Keratinocyte (primary cell): ENCODE measurements around the gene OR6B3. TPM values are rescaled to one million over a fixed set of nuclear protein-coding genes. Genes with fewer than 3 reads are reported as not detected.

ENCODE experiments used
- DNase-seq: peaks from one replicate; pipeline ENCODE4 v3.0.0-alpha.2; 2011; ENCODE audit warnings: low read depth, missing footprints, low spot score
- FAIRE-seq: peaks from 2 replicates; lab custom pipeline; 2011; peaks lifted over from hg19 to GRCh38; lab: Jason Lieb, UNC
- H2AFZ ChIP-seq: 2 replicates; pipeline ENCODE4 v1.6.0; 2012; ENCODE audit warnings: low read length, control low read depth, inconsistent platforms; ENCODE audit not compliant: control insufficient read depth
- H3K27ac ChIP-seq: 2 replicates; pipeline ENCODE4 v1.5.1; 2011; ENCODE audit warnings: low read length; ENCODE audit not compliant: control insufficient read depth, insufficient read depth
- H3K27me3 ChIP-seq: 3 replicates; pipeline ENCODE4 v1.6.0; 2011; ENCODE audit warnings: low read length; ENCODE audit not compliant: control insufficient read depth, insufficient read depth; ENCODE audit errors: extremely low read depth
- H3K36me3 ChIP-seq, 2 experiments: 2 replicates in 1 of 2; 3 replicates in 1 of 2; pipeline ENCODE4 v1.5.1; 2011; ENCODE audit warnings: low read length in 2 of 2, mild to moderate bottlenecking in 1 of 2; ENCODE audit not compliant: control insufficient read depth in 2 of 2, insufficient read depth in 2 of 2; ENCODE audit errors: extremely low read depth in 1 of 2
- H3K4me1 ChIP-seq: 3 replicates; pipeline ENCODE4 v1.5.1; 2011; ENCODE audit warnings: low read length; ENCODE audit not compliant: control insufficient read depth, insufficient read depth; ENCODE audit errors: extremely low read depth
- H3K4me2 ChIP-seq: 3 replicates; pipeline ENCODE4 v1.6.0; 2011; ENCODE audit warnings: low read depth, low read length; ENCODE audit not compliant: control insufficient read depth, insufficient read depth; ENCODE audit errors: extremely low read depth
- H3K4me3 ChIP-seq, 3 experiments: fragments of 200-600 bp in 1 of 3; sonication (generic) in 1 of 3; 2 replicates in 2 of 3; 3 replicates in 1 of 3; pipeline ENCODE4 v1.5.1; 2011 to 2016; ENCODE audit warnings: low read length in 3 of 3, mild to moderate bottlenecking in 3 of 3, control low read depth in 2 of 3, inconsistent platforms in 1 of 3, low read depth in 1 of 3, mixed read lengths in 1 of 3, mixed run types in 1 of 3, moderate library complexity in 1 of 3; ENCODE audit not compliant: control insufficient read depth in 2 of 3, insufficient read depth in 2 of 3; ENCODE audit errors: extremely low read depth in 1 of 3
- H3K79me2 ChIP-seq: 2 replicates; pipeline ENCODE4 v1.6.0; 2012; ENCODE audit warnings: low read length; ENCODE audit not compliant: control insufficient read depth, insufficient read depth
- H3K9ac ChIP-seq: 3 replicates; pipeline ENCODE4 v1.6.0; 2011; ENCODE audit warnings: low read length; ENCODE audit not compliant: control insufficient read depth, insufficient read depth; ENCODE audit errors: extremely low read depth
- H3K9me1 ChIP-seq: 3 replicates; pipeline ENCODE4 v1.6.0; 2011; ENCODE audit warnings: low read length; ENCODE audit not compliant: control insufficient read depth, insufficient read depth; ENCODE audit errors: extremely low read depth
- H3K9me3 ChIP-seq: 2 replicates; pipeline ENCODE4 v1.5.1; 2012; ENCODE audit warnings: low read depth, low read length; ENCODE audit not compliant: control insufficient read depth
- H4K20me1 ChIP-seq: 3 replicates; pipeline ENCODE4 v1.6.0; 2011; ENCODE audit warnings: low read length; ENCODE audit not compliant: control insufficient read depth, insufficient read depth; ENCODE audit errors: extremely low read depth
- EZH2 ChIP-seq: IDR thresholded peaks from one replicate; pipeline ENCODE4 v1.6.1; 2012; ENCODE audit warnings: inconsistent platforms, mild to moderate bottlenecking, low read length, moderate library complexity
- dilution Hi-C: fragments of 300-500 bp; cut with MboI; formaldehyde crosslinking; loops from one replicate; pipeline ENCODE4 v1.7.0; 2020; ENCODE audit warnings: low sequenced_read_pairs; ENCODE audit not compliant: extremely low pct_ligation_motif_present
- polyA plus RNA-seq, 5 experiments: library from polyadenylated mRNA; depleted of rRNA in 3 of 5; stranded (reverse) in 3 of 5; stranded (forward) in 1 of 5; unstranded in 1 of 5; fragments of >200 nt; gene quantifications; 1 replicate in 1 of 5; 2 replicates in 3 of 5; 3 replicates in 1 of 5; pipeline versions ENCODE4 v1.2.1 to v1.2.3, GENCODE V29; 2011 to 2012; ENCODE audit warnings: missing spikeins in 2 of 5, low read depth in 1 of 5, low replicate concordance in 1 of 5
- TF ChIP-seq, protein P1 (sequence below), 3 experiments: IDR thresholded peaks in 1 of 3; conservative IDR thresholded peaks in 1 of 3; optimal IDR thresholded peaks in 1 of 3; 2 replicates in 2 of 3; 3 replicates in 1 of 3; pipeline versions ENCODE3 to v1.5.1; 2011; ENCODE audit warnings: low read length in 3 of 3, mild to moderate bottlenecking in 3 of 3, moderate library complexity in 2 of 3, control low read depth in 1 of 3, inconsistent platforms in 1 of 3; ENCODE audit not compliant: insufficient read depth in 2 of 3; ENCODE audit errors: extremely low read depth in 1 of 3

OR6B3 gene
- polyA plus RNA-seq, 1 donor (not counting 4 experiments of a cell fraction or from before 2014, with no cell fraction given), result not detected

DNA sequence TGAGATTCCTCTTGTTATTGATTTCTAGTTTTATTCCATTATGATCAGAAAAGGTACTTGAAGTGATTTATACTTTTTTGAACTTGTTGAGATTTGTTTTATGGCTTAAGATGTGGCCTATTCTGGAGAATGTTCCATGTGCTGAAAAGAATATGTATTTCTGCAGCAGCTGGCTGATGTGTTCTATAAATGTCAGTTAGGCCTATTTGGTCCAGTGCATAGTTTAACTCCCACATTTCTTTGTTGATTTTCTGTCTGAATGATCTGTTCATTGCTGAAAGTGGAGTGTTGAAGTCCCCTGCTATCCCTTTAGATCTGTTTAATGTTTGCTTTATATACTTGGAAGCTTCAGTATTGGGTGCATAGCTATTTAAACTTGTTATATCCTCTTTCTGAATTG, 16.0 kb downstream of the OR6B3 start:
- Histone ChIP-seq H3K4me1 (no peaks in the 10 kb centered on the region), H3K27me3 (peaks cover 18% of the 10 kb centered on the region), H2AFZ (no peak overlapping the region), H3K9me1 (no peaks in the 10 kb centered on the region), H3K36me3 (no peaks in the 10 kb centered on the region), H4K20me1 (no peaks in the 10 kb centered on the region), H3K27ac (no peak overlapping the region), H3K4me3 (no peak overlapping the region), H3K9ac (no peak overlapping the region), H3K79me2 (no peaks in the 10 kb centered on the region), H3K4me2 (no peak overlapping the region), H3K9me3 (no peaks in the 10 kb centered on the region)
- TF ChIP-seq EZH2, result no peak
- TF ChIP-seq, protein P1, sequence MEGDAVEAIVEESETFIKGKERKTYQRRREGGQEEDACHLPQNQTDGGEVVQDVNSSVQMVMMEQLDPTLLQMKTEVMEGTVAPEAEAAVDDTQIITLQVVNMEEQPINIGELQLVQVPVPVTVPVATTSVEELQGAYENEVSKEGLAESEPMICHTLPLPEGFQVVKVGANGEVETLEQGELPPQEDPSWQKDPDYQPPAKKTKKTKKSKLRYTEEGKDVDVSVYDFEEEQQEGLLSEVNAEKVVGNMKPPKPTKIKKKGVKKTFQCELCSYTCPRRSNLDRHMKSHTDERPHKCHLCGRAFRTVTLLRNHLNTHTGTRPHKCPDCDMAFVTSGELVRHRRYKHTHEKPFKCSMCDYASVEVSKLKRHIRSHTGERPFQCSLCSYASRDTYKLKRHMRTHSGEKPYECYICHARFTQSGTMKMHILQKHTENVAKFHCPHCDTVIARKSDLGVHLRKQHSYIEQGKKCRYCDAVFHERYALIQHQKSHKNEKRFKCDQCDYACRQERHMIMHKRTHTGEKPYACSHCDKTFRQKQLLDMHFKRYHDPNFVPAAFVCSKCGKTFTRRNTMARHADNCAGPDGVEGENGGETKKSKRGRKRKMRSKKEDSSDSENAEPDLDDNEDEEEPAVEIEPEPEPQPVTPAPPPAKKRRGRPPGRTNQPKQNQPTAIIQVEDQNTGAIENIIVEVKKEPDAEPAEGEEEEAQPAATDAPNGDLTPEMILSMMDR (optimal IDR thresholded peaks at IDR 0.05 in 1 of 3, IDR thresholded peaks at IDR 0.05 in 1 of 3, conservative IDR thresholded peaks at IDR 0.05 in 1 of 3; ENCODE audit: extremely low read depth in 1 of 3, insufficient read depth in 2 of 3, low read length in 3 of 3), result no peak
- DNase-seq, result no peak
- no peak for FAIRE-seq
- dilution Hi-C loops, result no loop called here

DNA sequence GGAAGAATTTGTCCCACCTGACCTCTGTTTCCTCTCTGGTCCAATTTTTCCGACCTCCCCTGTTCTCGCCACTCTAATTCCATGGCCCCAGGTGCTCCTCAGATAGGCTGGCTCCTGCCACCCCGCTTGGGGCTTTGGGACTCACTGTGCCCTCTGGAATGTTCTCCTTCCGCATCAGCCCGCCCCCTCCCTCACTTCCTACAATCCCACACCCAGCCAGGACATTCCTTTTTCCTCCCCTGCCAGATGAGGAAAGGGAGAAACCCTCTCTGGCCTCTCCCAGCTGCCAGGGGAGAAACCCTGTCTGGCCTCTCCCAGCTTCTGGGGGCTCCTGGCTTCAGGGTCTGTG, 20.0 kb downstream of the OR6B3 start:
- Histone ChIP-seq H3K27me3 (peaks cover 16% of the 10 kb centered on the region), H3K4me3 (no peak overlapping the region), H3K9me1 (no peaks in the 10 kb centered on the region), H2AFZ (no peak overlapping the region), H3K4me2 (no peak overlapping the region), H3K36me3 (no peaks in the 10 kb centered on the region), H3K9ac (no peak overlapping the region), H4K20me1 (no peaks in the 10 kb centered on the region), H3K9me3 (no peaks in the 10 kb centered on the region), H3K4me1 (no peaks in the 10 kb centered on the region), H3K27ac (no peak overlapping the region), H3K79me2 (no peaks in the 10 kb centered on the region)
- DNase-seq, result no peak
- no peak for FAIRE-seq
- dilution Hi-C loops, result no loop called here
- TF ChIP-seq, protein P1 (optimal IDR thresholded peaks at IDR 0.05 in 1 of 3, IDR thresholded peaks at IDR 0.05 in 1 of 3, conservative IDR thresholded peaks at IDR 0.05 in 1 of 3; ENCODE audit: extremely low read depth in 1 of 3, insufficient read depth in 2 of 3, low read length in 3 of 3), result no peak
- TF ChIP-seq EZH2, result no peak
